Stimulated activated CD4-positive, alpha-beta T cell treated with anti-CD3 and anti-CD28 coated beads, Interleukin-4, amount 100 ng/mL, for 4 hours (primary cell): ENCODE results near the gene MRPS6.

Experiments
- DNase-seq, 2 experiments: peaks; one replicate each; pipeline ENCODE4 v3.0.0-alpha.2; 2020

The MRPS6 gene

GRCh38 chr21:34135330-34135729 lies 62.0 kb downstream of the MRPS6 start:
- DNase-seq, result no peak

DNA sequence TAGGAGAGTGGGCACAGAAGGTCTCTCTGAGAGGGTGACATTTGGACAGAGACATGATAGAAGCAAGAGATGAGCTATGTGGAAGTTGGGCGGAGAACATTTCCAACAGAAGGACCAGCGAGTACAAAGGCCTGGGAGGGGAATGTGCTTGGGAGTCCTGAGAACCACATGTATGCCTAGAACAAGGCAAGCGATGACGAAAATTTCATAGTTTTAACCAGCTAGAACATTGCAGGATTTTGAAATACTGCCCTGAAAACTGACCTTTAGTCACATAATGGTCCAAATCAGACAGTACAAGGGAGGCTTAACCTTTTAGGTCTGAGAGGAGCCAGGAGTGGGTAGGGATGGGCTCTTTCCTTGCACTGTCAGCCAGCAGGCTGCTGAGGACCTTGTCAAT lies 68.0 kb downstream of the MRPS6 start:
- DNase-seq, result no peak

DNA sequence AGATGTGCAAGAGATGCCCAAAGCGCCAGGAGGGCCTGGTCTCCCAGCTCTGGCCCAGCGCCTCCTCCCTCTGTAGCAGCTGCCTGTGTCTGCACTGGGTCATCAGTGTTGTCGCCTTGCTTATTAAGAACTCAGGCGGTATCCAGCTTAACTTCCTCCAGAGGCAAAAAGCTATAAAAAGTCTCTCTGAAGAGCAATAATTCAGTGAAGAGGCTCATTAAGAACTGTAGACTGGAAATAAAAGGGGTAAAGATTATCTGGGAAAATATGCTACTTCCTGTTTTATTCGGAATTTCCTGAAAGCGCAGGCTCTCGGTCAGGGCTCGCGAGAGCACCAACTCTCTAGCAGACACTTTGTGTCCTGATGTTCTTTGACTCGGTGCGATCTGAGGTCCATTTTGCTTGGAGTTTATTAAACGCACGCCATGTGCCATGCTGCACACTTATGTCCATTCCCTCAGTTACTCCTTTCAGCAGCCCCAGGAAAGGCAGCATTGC lies 70.4 kb downstream of the MRPS6 start:
- no peak for DNase-seq

DNA sequence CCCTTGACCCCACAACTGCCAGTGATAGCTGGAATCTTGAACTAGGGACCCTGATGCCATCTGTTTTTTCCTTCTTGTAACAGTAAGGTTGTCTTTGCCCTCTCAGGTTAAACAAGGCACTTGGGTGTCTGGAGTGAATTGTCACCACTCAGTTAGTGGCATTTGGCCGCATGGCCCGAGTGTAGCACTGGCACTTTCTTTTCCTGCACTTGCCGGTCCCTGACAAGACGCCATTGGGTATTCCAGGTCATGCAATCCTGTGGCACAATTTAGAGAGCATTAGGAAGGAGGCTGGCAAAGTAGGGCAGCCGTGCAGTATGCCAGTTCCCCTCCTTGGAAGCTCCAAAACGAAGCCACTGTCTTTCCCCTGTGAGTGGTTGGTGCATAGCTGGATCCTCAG lies 70.8 kb downstream of the MRPS6 start:
- no peak for DNase-seq

- DNase-seq, result no peak
Measured at GRCh38 chr21:34147792-34148418, 74.5 kb downstream of the MRPS6 start.

DNA sequence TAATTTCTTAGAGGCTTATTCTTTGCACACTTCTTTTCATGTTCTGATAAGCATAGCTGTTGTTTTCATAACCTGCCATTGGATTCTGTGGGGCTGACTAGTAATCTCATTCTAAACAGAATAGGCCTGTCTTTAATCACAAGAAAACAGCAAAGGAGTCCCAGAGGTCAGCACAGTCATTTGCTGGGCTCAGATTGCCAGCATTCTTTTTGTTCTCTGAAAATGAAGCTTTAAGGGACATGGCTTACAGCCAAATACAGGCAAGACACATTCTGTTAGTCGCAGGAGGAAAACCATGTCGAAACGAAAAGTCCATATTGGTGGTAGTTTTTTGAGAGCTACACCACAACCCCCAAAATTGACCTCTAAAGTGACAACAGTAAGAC lies 75.0 kb downstream of the MRPS6 start:
- DNase-seq, result no peak

DNA sequence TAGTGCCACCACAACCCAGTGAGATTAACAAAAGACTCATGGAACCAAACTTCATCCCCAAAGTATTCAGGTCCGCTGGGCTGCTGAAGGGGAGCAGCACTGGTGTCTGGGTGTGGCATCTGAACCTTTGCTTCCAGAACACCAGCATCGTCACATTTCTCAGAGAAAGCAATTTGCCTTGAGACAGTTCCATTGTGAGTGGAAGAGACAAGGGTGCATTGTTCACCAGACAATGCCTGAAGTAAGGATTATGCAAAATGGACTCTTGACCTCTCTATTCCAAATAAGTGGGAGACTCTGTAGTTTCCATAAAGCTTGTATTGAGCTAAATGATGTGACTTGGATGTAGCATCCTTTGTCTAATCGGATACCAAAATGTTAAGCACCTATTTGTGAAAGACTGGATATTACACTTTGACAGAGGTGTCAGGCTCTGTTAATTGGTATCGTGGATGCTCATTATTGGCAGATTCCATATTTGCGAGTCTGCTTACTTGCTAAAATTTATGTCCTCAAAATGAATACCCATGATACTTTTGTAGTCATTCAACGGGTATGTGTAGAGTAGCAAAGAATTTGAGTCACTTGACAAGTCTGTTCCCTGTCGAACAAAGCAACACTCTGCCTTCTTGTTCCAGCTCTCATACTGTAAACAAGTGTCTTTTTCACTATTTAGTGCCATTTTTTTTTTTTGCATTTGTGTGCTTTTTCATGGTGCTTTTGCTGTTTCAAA lies 75.6 kb downstream of the MRPS6 start:
- no peak for DNase-seq

- no peak for DNase-seq
Measured at GRCh38 chr21:34152500-34152899, 79.1 kb downstream of the MRPS6 start.

GRCh38 chr21:34154878-34155277 lies 81.5 kb downstream of the MRPS6 start:
- no peak for DNase-seq

DNA sequence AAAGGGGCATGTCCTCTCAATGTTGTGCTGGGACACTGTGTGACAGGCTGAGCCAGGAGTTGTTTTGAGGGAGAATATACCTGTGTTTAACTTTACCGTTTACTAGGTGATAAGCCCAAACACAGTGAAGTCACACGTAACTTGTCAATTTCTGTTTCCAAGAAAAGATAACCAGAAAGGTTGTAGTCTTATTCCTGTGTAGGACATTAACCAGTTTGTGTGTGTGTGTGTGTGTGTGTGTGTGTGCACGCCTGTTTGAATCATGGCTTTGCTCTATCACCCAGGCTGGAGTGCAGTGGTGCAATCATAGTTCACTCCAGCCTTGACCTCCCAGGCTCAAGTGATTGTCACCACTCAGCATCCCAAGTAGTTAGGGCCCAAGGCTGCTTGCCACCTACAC lies 83.6 kb downstream of the MRPS6 start:
- DNase-seq, result no peak

DNA sequence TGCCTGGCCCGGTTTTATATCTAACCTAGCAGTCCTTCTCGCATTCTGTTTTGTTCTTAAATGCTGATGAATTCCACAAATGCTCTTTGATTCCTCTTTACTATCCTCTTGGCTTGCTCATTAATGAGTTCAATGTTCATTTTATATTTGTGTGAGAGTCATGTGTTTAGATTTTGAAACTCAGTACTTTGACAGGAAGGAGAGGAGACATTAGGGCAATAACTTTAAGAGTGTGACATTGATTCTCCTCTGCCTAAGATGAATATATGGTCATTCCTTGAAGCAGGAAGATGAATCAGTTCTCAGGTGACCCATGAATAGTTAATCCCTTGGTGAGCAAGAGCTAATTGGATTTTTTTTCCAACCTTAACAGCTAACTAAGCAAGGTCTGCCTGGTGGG lies 84.1 kb downstream of the MRPS6 start:
- DNase-seq, result no peak

DNA sequence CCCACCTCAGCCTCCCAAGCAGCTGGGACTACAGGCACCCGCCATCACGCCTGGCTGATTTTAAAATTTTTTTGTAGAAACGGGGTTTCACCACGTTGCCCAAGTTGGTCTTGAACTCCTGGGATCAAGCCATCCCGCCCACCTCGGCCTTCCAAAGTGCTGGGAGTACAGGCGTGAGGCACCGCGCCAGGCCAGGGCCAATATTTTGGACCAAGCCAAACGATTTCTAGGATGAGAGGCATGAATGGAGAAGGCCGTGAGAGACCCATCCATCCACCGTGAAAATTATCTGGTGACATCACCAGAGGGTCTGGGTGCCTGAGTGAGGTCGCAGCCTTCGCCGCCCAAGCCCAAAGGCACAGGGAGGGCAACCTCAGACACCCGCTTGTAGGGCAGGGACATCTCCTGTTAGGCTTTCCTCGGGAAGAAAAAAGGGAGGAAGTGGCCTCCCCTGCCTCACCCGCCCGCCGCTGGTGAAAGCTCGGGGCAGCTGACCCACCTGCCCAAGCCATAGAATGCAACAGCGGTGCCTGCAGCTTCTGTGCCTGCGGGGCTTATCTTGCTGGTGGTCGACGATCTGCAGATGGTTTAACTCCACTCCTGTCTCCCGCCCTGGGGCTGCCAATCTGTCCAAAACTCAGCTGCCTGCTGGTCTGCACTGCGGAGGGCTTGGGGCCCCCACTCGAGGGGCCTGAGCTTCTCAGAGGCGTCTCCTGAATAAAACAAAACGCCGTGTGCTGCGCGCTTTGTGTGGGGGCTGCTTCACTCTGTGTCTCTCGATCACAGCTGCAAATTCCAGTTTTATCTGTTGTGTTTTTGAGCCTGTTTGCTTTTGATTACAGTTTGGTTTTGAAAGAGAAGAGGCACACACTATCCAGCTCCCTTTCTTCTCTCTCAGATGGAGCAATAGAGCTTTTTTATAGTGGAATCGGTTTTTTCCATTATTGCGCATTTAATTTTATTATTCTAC lies 85.8 kb downstream of the MRPS6 start:
- no peak for DNase-seq

DNA sequence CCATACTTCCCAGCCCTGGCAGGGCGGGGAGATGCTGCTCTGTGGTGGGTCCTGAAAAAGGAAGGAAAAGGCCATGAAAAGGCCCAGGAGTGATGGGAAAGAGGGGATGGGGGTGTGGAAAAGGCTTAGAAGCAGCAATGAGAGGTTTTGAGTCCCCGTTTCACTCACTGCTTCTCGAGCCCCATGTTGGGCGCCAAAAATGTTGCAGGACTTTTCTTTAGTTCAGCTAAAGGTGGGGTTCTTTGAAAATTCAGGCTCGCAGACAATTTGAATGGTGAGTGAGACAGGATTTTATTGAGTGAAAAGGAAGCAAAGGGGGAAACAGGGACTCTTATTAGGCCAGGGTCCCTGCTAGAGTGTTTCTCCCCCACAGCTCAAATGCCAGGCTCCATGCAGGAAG lies 93.1 kb downstream of the MRPS6 start:
- DNase-seq, result no peak

- no peak for DNase-seq
Measured at GRCh38 chr21:34170886-34171285, 97.5 kb downstream of the MRPS6 start.

DNA sequence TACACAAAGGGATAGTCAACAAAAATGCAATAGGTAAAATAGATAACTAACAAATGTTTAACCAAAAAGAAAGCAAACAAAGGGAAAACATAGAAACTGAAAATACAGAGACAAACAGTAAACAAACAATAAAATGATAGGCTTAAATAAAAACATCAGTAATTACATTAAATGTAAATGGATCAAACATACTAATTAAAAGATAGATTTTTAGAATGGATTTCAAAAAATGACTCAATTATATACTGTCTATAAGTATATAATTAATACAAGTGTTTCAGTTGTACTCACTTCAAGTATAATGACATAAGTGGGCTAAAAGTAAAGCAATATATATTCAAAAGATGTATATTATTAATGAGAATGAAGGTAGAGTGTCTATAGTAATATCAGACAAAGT lies 101.1 kb downstream of the MRPS6 start:
- DNase-seq, result no peak

DNA sequence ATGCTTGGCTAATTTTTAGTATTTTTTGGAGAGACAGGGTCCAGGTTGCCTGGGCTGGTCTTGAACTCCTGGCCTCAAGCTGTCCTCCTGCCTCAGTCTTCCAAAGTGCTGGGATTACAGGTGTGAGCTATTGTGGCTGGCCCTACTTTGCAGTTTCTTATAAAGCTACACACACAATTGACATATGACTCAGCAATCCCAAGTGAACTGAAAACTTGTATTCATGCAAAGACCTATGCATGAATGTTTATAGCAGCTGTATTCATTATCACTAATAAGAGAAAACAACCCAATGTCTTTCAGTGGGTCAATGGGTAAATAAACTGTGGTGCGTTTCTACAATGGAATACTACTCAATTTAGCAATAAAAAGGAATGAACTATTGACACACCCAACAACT lies 103.1 kb downstream of the MRPS6 start:
- no peak for DNase-seq

- DNase-seq, result no peak
Measured at GRCh38 chr21:34177919-34178567, 104.7 kb downstream of the MRPS6 start.

GRCh38 chr21:34179204-34179935 lies 106.0 kb downstream of the MRPS6 start:
- no peak for DNase-seq

DNA sequence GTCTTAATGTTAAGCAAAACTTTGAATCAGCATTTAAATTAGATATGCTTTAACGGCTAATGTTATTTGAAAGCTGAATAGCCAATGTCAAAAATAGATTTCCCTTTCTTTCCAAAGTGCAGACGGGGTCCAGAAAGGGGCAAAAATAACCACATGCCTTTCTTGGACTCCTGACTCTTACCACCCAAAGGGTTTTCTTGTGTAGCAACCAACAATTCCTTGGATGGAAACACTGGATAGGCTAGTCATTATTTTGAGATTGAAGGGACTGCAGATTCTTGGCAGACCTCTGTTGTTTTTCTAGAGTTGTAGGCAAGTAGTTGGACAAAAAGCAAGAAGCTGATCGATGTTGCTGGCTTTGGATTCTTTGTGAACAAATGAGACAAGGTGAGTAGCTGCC lies 107.0 kb downstream of the MRPS6 start:
- DNase-seq, result no peak

GRCh38 chr21:34180826-34181359 lies 107.5 kb downstream of the MRPS6 start:
- DNase-seq, result no peak

- DNase-seq, result no peak
Measured at GRCh38 chr21:34181431-34182039, 108.2 kb downstream of the MRPS6 start.

DNA sequence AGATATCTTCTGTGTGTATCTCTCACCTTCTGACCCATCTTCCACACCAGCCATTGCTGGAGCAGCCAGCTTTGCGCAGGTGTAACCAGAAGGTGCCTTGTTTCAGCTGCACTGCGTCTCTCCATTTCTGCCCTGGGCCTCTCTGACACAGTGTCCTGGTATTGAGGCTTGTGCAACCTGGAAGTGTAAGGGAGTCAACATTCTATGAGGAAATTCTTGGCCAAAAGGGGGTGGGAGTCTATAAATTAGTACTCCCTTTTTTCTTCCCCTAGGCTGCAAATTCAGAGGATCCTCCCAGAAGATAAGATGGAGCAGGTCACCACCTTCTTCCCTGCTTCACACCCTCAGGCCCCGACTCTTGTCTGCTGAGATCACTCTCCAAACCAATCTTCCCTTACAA lies 109.1 kb downstream of the MRPS6 start:
- DNase-seq, result no peak
